GM23338 (cell line): ENCODE data around the gene STIM2. TPM values are rescaled to one million over a fixed set of nuclear protein-coding genes. Genes with fewer than 3 reads are reported as not detected.
A peak's percentile ranks its signal among the peaks of the same experiment; 100 is the strongest.

Source experiments
- ATAC-seq: fragments of 200-7000 bp; cut with Tn5 transposase; 3 replicates; pipeline ENCODE4 v1.9.1; 2020
- DNase-seq: peaks from one replicate; pipeline ENCODE4 v3.0.0-alpha.2; 2015; ENCODE audit warnings: low spot score
- H2AFZ ChIP-seq: fragments of 200-600 bp; sonication (generic); 2 replicates; pipeline ENCODE4 v1.8.0; 2016; ENCODE audit warnings: antibody characterized with exemption, mild to moderate bottlenecking, moderate library complexity
- H3F3A ChIP-seq: fragments of 200-600 bp; sonication (generic); replicated peaks from 2 replicates; pipeline ENCODE4 v1.8.0; 2017; ENCODE audit warnings: antibody characterized with exemption, mixed run types, low read depth
- H3K27ac ChIP-seq: fragments of 200-600 bp; sonication (generic); 2 replicates; pipeline ENCODE4 v1.6.1; 2016; ENCODE audit warnings: low read depth
- H3K27me3 ChIP-seq: fragments of 200-600 bp; sonication (generic); 2 replicates; pipeline ENCODE4 v1.8.0; 2016; ENCODE audit warnings: mild to moderate bottlenecking, mixed run types, moderate library complexity; ENCODE audit not compliant: insufficient read depth
- H3K36me3 ChIP-seq: fragments of 200-600 bp; sonication (generic); 2 replicates; pipeline ENCODE4 v1.8.0; 2016; ENCODE audit warnings: mild to moderate bottlenecking; ENCODE audit not compliant: insufficient read depth
- H3K4me1 ChIP-seq: fragments of 200-600 bp; sonication (generic); 2 replicates; pipeline ENCODE4 v1.8.0; 2016; ENCODE audit warnings: mild to moderate bottlenecking, moderate library complexity; ENCODE audit not compliant: insufficient read depth
- H3K4me2 ChIP-seq: fragments of 200-600 bp; sonication (generic); 2 replicates; pipeline ENCODE4 v1.7.1; 2017; ENCODE audit warnings: mixed run types
- H3K4me3 ChIP-seq: fragments of 200-600 bp; sonication (generic); 2 replicates; pipeline ENCODE4 v1.6.1; 2016; ENCODE audit warnings: mixed run types
- H3K79me2 ChIP-seq: fragments of 200-600 bp; sonication (generic); replicated peaks from 2 replicates; pipeline ENCODE4 v1.8.0; 2017; ENCODE audit warnings: mild to moderate bottlenecking; ENCODE audit not compliant: insufficient read depth
- H3K9me2 ChIP-seq: fragments of 200-600 bp; sonication (generic); 2 replicates; pipeline ENCODE4 v1.8.0; 2017; ENCODE audit not compliant: insufficient read depth
- H4K20me1 ChIP-seq: fragments of 200-600 bp; sonication (generic); replicated peaks from 2 replicates; pipeline ENCODE4 v1.8.0; 2017; ENCODE audit warnings: mild to moderate bottlenecking; ENCODE audit not compliant: insufficient read depth
- H3K27ac Mint-ChIP-seq: 2 replicates; pipeline ENCODE4 v1.8.0; 2020; ENCODE audit warnings: inconsistent platforms, mild to moderate bottlenecking, moderate library complexity, mixed read lengths
- H3K27me3 Mint-ChIP-seq: 3 replicates; pipeline ENCODE4 v1.8.0; 2022; ENCODE audit warnings: low read depth, mild to moderate bottlenecking, moderate library complexity, mixed read lengths, inconsistent platforms; ENCODE audit not compliant: insufficient read depth, poor library complexity
- H3K36me3 Mint-ChIP-seq: 3 replicates; pipeline ENCODE4 v1.8.0; 2021; ENCODE audit warnings: low read depth, mild to moderate bottlenecking, inconsistent platforms, moderate library complexity, mixed read lengths
- H3K4me1 Mint-ChIP-seq: 3 replicates; pipeline ENCODE4 v1.8.0; 2020; ENCODE audit warnings: mild to moderate bottlenecking, inconsistent platforms, mixed read lengths
- H3K4me3 Mint-ChIP-seq: 3 replicates; pipeline ENCODE4 v1.8.0; 2021; ENCODE audit warnings: moderate library complexity, mild to moderate bottlenecking, inconsistent platforms, mixed read lengths
- H3K9me3 Mint-ChIP-seq: 3 replicates; pipeline ENCODE4 v1.8.0; 2020; ENCODE audit warnings: moderate library complexity, mild to moderate bottlenecking, inconsistent platforms, mixed read lengths
- CREB1 ChIP-seq: fragments of 250-450 bp; sonication (Bioruptor Pico); IDR thresholded peaks from 2 replicates; pipeline ENCODE4 v1.5.0; 2020; ENCODE audit warnings: low read depth, mild to moderate bottlenecking, moderate library complexity
- CTCF ChIP-seq, 2 experiments: fragments of 200-600 bp in 1 of 2; sonication (generic) in 1 of 2; conservative IDR thresholded peaks; 2 replicates each; pipeline versions ENCODE4 v1.5.1 to v1.6.1; 2016 to 2017; ENCODE audit warnings: antibody characterized with exemption in 2 of 2, low read depth in 2 of 2, mild to moderate bottlenecking in 2 of 2, moderate library complexity in 1 of 2
- EZH2 ChIP-seq: fragments of 200-600 bp; sonication (generic); IDR thresholded peaks from one replicate; pipeline ENCODE4 v1.8.0; 2017; ENCODE audit warnings: antibody characterized with exemption, mild to moderate bottlenecking, low read depth; ENCODE audit not compliant: unreplicated experiment
- EZH2phosphoT487 ChIP-seq: fragments of 200-600 bp; sonication (generic); IDR thresholded peaks from one replicate; pipeline ENCODE4 v1.8.1; 2018; ENCODE audit warnings: antibody characterized with exemption; ENCODE audit not compliant: unreplicated experiment
- JUNB ChIP-seq: IDR thresholded peaks from one replicate; pipeline ENCODE4 v1.6.1; 2016; ENCODE audit warnings: antibody characterized with exemption; ENCODE audit not compliant: unreplicated experiment
- NANOG ChIP-seq: IDR thresholded peaks from 2 replicates; pipeline ENCODE4 v1.6.1; 2016; ENCODE audit warnings: antibody characterized with exemption, borderline replicate concordance
- POLR2AphosphoS5 ChIP-seq: IDR thresholded peaks from 2 replicates; pipeline ENCODE4 v1.6.1; 2016; ENCODE audit warnings: antibody characterized with exemption, low read depth
- STAT1 ChIP-seq: IDR thresholded peaks from one replicate; pipeline ENCODE4 v1.6.1; 2016; ENCODE audit warnings: antibody characterized with exemption; ENCODE audit not compliant: unreplicated experiment
- ZNF114 ChIP-seq: fragments of 250-450 bp; sonication (Bioruptor Pico); IDR thresholded peaks from 2 replicates; pipeline ENCODE4 v1.5.0; 2020; ENCODE audit warnings: mild to moderate bottlenecking, moderate library complexity
- polyA plus RNA-seq: library from polyadenylated mRNA; unstranded; fragments of >200 nt; fragmentation: Nextera tagmentation; extraction: Ambion mirVana; gene quantifications from 2 replicates; pipeline ENCODE4 v1.2.1, GENCODE V29; 2016
- total RNA-seq: library from RNA; depleted of rRNA; stranded (reverse); fragments of >200 nt; shearing (Covaris generic); gene quantifications from 2 replicates; pipeline ENCODE4 v1.2.3, GENCODE V29; 2014

The STIM2 gene
- total and polyA plus RNA-seq, 2 experiments from 2014 or later = 13.1 to 17.8 TPM

GRCh38 chr4:27023366-27023765, 162.7 kb downstream of the STIM2 start:
- Mint-ChIP-seq H3K36me3 (no peaks in the 10 kb centered on the region; the same call in 2 of the 3 replicates), H3K27ac (no peak overlapping the region), H3K9me3 (no peaks in the 10 kb centered on the region), H3K27me3 (peaks cover 4% of the 10 kb centered on the region), H3K4me1 (peaks cover 6% of the 10 kb centered on the region), H3K4me3 (no peak overlapping the region)
- H3K27me3 ChIP-seq = no peaks in the 10 kb centered on the region
- H3K9me2 ChIP-seq = no peaks in the 10 kb centered on the region
- no peaks in the 10 kb centered on the region for H3K4me1 ChIP-seq
- no peaks in the 10 kb centered on the region for H3K36me3 ChIP-seq
- H3K4me2 ChIP-seq = no peak overlapping the region
- no peak overlapping the region for H2AFZ ChIP-seq
- H3F3A ChIP-seq = no peaks in the 10 kb centered on the region
- no peaks in the 10 kb centered on the region for H4K20me1 ChIP-seq
- H3K4me3 ChIP-seq = no peak overlapping the region
- DNase-seq (no peak), ATAC-seq (no peak)
- TF ChIP-seq ZNF114 (CRISPR knock-in tag) (no peak), EZH2 (no peak)
- no peak overlapping the region for H3K27ac ChIP-seq
- H3K79me2 ChIP-seq = no peaks in the 10 kb centered on the region

DNA sequence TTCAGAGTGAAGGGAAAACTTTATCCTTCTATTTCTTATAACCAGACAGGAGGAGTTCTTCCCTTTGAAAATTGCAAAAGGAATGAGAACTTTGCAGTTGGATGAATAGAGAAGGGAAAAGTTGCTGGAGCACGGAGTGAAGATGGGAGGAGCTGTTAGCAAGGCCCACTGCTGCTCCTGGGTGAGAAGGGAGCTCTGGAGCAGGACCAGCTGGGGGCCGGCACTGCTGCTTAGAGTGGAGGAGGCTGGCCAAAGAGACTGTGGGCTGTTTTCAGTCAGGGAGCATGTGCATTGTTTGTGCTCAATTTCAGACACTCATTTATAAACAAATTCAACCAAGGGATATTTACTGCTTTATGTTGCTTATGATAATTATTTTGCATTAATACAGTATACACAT, 164.2 kb downstream of the STIM2 start:
- ATAC-seq (peak; percentile 81), DNase-seq (no peak)
- Mint-ChIP-seq H3K27ac (no peak overlapping the region), H3K4me1 (peaks cover 6% of the 10 kb centered on the region), H3K9me3 (no peaks in the 10 kb centered on the region), H3K36me3 (no peaks in the 10 kb centered on the region; the same call in 2 of the 3 replicates), H3K27me3 (peaks cover 4% of the 10 kb centered on the region), H3K4me3 (no peak overlapping the region)
- Histone ChIP-seq H3K79me2 (no peaks in the 10 kb centered on the region), H2AFZ (no peak overlapping the region), H3K4me1 (no peaks in the 10 kb centered on the region), H3K4me3 (no peak overlapping the region), H3K27ac (no peak overlapping the region), H4K20me1 (no peaks in the 10 kb centered on the region), H3K27me3 (no peaks in the 10 kb centered on the region), H3K4me2 (no peak overlapping the region), H3F3A (no peaks in the 10 kb centered on the region), H3K36me3 (no peaks in the 10 kb centered on the region), H3K9me2 (no peaks in the 10 kb centered on the region)
- no peak for TF ChIP-seq CREB1
- no peak for TF ChIP-seq STAT1
- 0 out of 4 replicates have a peak, but pooled peaks of 1 of the 2 experiments have one; percentile 4 for TF ChIP-seq CTCF (conservative IDR thresholded peaks at IDR 0.05; ENCODE audit: low read depth in 2 of 2)
- TF ChIP-seq POLR2AphosphoS5 = no peak
- no peak for TF ChIP-seq NANOG

GRCh38 chr4:27027428-27027827, 166.8 kb downstream of the STIM2 start:
- H3K36me3 ChIP-seq = no peaks in the 10 kb centered on the region
- no peak; the same call in 1 of the 3 replicates for ATAC-seq
- H4K20me1 ChIP-seq = no peaks in the 10 kb centered on the region
- H3K9me2 ChIP-seq = no peaks in the 10 kb centered on the region
- H3K4me1 Mint-ChIP-seq = peaks cover 6% of the 10 kb centered on the region
- no peak overlapping the region for H3K4me2 ChIP-seq
- no peaks in the 10 kb centered on the region for H3K27me3 ChIP-seq
- H3F3A ChIP-seq = no peaks in the 10 kb centered on the region
- no peak overlapping the region for H3K4me3 Mint-ChIP-seq
- no peak overlapping the region for H3K27ac Mint-ChIP-seq
- H2AFZ ChIP-seq = no peak overlapping the region
- no peak overlapping the region for H3K4me3 ChIP-seq
- H3K4me1 ChIP-seq = no peaks in the 10 kb centered on the region
- no peaks in the 10 kb centered on the region for H3K79me2 ChIP-seq
- DNase-seq = no peak
- H3K27ac ChIP-seq = no peak overlapping the region
- H3K36me3 Mint-ChIP-seq = no peaks in the 10 kb centered on the region
- H3K27me3 Mint-ChIP-seq = peaks cover 9% of the 10 kb centered on the region
- no peaks in the 10 kb centered on the region for H3K9me3 Mint-ChIP-seq
- TF ChIP-seq EZH2 = no peak
- no peak for TF ChIP-seq JUNB
- no peak for TF ChIP-seq CTCF (conservative IDR thresholded peaks at IDR 0.05; ENCODE audit: low read depth in 2 of 2)
- TF ChIP-seq STAT1 = no peak
- no peak for TF ChIP-seq NANOG
- TF ChIP-seq EZH2phosphoT487 = no peak
